Measurements from ENCODE around the gene SMAD1. TPM values are rescaled to one million over a fixed set of nuclear protein-coding genes. Genes with fewer than 3 reads are reported as not detected.
"Not testable (repeated sequence)": the region's sequence is repeated elsewhere in the genome, so short reads cannot be mapped to it uniquely, and the experiment has no call there.

SMAD1 gene
- total RNA-seq, 1 donor = 30.4 TPM

DNA sequence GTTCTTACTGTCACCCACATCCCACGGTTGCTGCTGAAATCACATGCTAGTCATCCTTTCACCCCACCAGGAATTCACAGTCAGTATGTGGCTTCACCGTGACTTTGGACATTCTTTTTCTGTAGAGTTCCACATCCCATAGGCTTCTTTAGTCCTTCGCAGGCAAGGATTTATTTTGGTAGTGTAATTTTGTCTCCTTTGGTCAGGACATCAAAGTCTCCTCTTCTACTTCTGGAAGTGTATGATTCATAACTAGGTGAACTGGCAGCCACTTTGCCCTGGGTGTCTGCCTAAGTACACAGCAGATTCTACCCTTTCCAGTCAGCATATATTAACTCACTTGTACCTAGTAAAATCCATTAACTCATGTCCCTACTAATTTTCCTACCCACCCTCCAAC lies 99.3 kb downstream of the SMAD1 start:
- Histone ChIP-seq H3K4me2 (ENCODE audit: insufficient read depth, low read length) (no peak overlapping the region), H4K20me1 (ENCODE audit: insufficient read depth, low read length) (no peaks in the 10 kb centered on the region), H2AFZ (ENCODE audit: low read length) (no peak overlapping the region), H3K36me3 (ENCODE audit: insufficient read depth, low read length) (no peaks in the 10 kb centered on the region), H3K4me3 (ENCODE audit: insufficient read depth, low read length) (no peak overlapping the region), H3K4me1 (ENCODE audit: insufficient read depth, low read length) (peaks cover 6% of the 10 kb centered on the region), H3K27me3 (ENCODE audit: insufficient read depth, low read length) (no peaks in the 10 kb centered on the region), H3K27ac (ENCODE audit: low read depth, low read length) (no peak overlapping the region), H3K79me2 (ENCODE audit: insufficient read depth, low read length) (no peaks in the 10 kb centered on the region), H3K9me3 (ENCODE audit: low read depth, low read length) (no peaks in the 10 kb centered on the region)
- no peak for TF ChIP-seq CTCF (IDR thresholded peaks at IDR 0.05; ENCODE audit: extremely low read depth, low read depth, low read length)
- no peak for DNase-seq (ENCODE audit: insufficient read length, low spot score, missing footprints)

DNA sequence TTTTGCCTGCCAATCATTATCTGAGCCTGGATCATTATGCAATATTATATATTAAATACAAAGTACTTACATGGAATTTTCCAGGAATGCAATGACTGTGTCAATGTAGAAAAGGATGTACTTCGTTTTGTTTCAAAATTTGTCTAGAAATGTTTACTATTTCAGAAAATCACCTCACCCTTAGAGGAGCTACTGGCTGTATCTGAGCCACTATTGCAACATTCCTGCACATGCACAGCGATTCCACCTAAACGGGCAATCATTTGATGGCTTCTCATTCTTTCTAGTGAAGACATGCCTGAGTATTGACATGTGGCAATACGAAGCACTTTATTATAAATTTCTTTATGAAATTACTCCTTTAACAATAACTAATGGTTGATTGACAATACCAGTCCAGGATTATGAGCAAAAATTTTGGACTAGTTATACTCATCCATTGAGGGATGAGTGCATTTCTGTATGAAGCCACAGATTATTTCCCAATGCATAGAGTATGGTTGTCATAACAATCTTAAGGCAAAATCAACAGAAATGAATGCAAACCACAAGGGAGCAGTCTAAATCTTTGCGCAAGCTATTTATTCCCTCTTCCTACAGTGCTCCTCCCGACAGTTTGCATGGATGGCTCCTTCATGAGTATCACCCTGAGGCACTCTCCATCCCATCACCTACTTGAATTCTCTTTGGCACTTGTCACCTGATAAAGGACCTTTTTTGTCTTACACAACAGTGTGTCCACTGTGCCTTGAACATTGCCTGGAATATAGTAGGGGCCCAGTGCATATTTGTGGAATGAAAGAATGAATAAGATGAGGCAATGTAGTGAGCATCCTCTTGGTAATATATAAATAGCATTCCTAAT lies 101.8 kb downstream of the SMAD1 start:
- Histone ChIP-seq H3K36me3 (ENCODE audit: insufficient read depth, low read length) (no peaks in the 10 kb centered on the region), H3K4me1 (ENCODE audit: insufficient read depth, low read length) (peaks cover 6% of the 10 kb centered on the region), H3K27me3 (ENCODE audit: insufficient read depth, low read length) (peaks cover 5% of the 10 kb centered on the region), H3K9me3 (ENCODE audit: low read depth, low read length) (no peaks in the 10 kb centered on the region), H4K20me1 (ENCODE audit: insufficient read depth, low read length) (no peaks in the 10 kb centered on the region), H3K4me3 (ENCODE audit: insufficient read depth, low read length) (no peak overlapping the region), H3K27ac (ENCODE audit: low read depth, low read length) (no peak overlapping the region), H2AFZ (ENCODE audit: low read length) (no peak overlapping the region), H3K79me2 (ENCODE audit: insufficient read depth, low read length) (no peaks in the 10 kb centered on the region), H3K4me2 (ENCODE audit: insufficient read depth, low read length) (no peak overlapping the region)
- no peak for DNase-seq (ENCODE audit: insufficient read length, low spot score, missing footprints)
- no peak for TF ChIP-seq CTCF (IDR thresholded peaks at IDR 0.05; ENCODE audit: extremely low read depth, low read depth, low read length)

GRCh38 chr4:145587088-145587754 lies 105.6 kb downstream of the SMAD1 start:
- Histone ChIP-seq H3K36me3 (ENCODE audit: insufficient read depth, low read length) (no peaks in the 10 kb centered on the region), H4K20me1 (ENCODE audit: insufficient read depth, low read length) (no peaks in the 10 kb centered on the region), H3K4me1 (ENCODE audit: insufficient read depth, low read length) (peaks cover 3% of the 10 kb centered on the region), H3K27ac (ENCODE audit: low read depth, low read length) (no peak overlapping the region), H3K79me2 (ENCODE audit: insufficient read depth, low read length) (no peaks in the 10 kb centered on the region), H3K4me2 (ENCODE audit: insufficient read depth, low read length) (no peak overlapping the region), H3K27me3 (ENCODE audit: insufficient read depth, low read length) (peaks cover 5% of the 10 kb centered on the region), H3K9me3 (ENCODE audit: low read depth, low read length) (no peaks in the 10 kb centered on the region), H3K4me3 (ENCODE audit: insufficient read depth, low read length) (no peak overlapping the region), H2AFZ (ENCODE audit: low read length) (no peak overlapping the region)
- TF ChIP-seq CTCF (IDR thresholded peaks at IDR 0.05; ENCODE audit: extremely low read depth, low read depth, low read length) = no peak
- DNase-seq (ENCODE audit: insufficient read length, low spot score, missing footprints) = no peak

GRCh38 chr4:145589381-145589780 lies 107.7 kb downstream of the SMAD1 start:
- H3K4me1 ChIP-seq (ENCODE audit: insufficient read depth, low read length); H3K36me3 ChIP-seq (ENCODE audit: insufficient read depth, low read length); DNase-seq (ENCODE audit: insufficient read length, low spot score, missing footprints); H2AFZ ChIP-seq (ENCODE audit: low read length); H3K27ac ChIP-seq (ENCODE audit: low read depth, low read length); H3K9me3 ChIP-seq (ENCODE audit: low read depth, low read length); H4K20me1 ChIP-seq (ENCODE audit: insufficient read depth, low read length); H3K79me2 ChIP-seq (ENCODE audit: insufficient read depth, low read length); H3K4me3 ChIP-seq (ENCODE audit: insufficient read depth, low read length); H3K27me3 ChIP-seq (ENCODE audit: insufficient read depth, low read length); H3K4me2 ChIP-seq (ENCODE audit: insufficient read depth, low read length): not testable (repeated sequence)

Measured in osteoblast (primary cell).